Liver (tissue), 9 donors: Measurements from ENCODE around the gene ACTR3C. TPM values are rescaled to one million over a fixed set of nuclear protein-coding genes. Genes with fewer than 3 reads are reported as not detected.
"Not testable (repeated sequence)": the region's sequence is repeated elsewhere in the genome, so short reads cannot be mapped to it uniquely, and the experiment has no call there.

Experiments used
- DNase-seq: peaks from one replicate; pipeline ENCODE4 v3.0.0-alpha.2; 2017; ENCODE audit warnings: low spot score
- H3K27ac ChIP-seq, 2 donors: one replicate each; pipeline ENCODE4 v1.7.0; 2013; ENCODE audit warnings: inconsistent platforms in 2 of 2, low read length in 2 of 2, control low read depth in 1 of 2, low read depth in 1 of 2, mild to moderate bottlenecking in 1 of 2
- H3K27me3 ChIP-seq, 4 donors: one replicate each; pipeline versions ENCODE4 v1.6.1 to v1.7.0; 2013; ENCODE audit warnings: low read length in 3 of 4, inconsistent platforms in 1 of 4, mild to moderate bottlenecking in 1 of 4, moderate library complexity in 1 of 4; ENCODE audit not compliant: control insufficient read depth in 4 of 4, insufficient read depth in 4 of 4
- H3K36me3 ChIP-seq, 4 donors: one replicate each; pipeline versions ENCODE4 v1.6.1 to v1.7.0; 2013; ENCODE audit warnings: low read length in 3 of 4, mild to moderate bottlenecking in 3 of 4, low read depth in 1 of 4, moderate library complexity in 1 of 4; ENCODE audit not compliant: control insufficient read depth in 4 of 4, insufficient read depth in 3 of 4
- H3K4me1 ChIP-seq, 4 donors: one replicate each; pipeline versions ENCODE4 v1.6.1 to v1.7.0; 2013; ENCODE audit warnings: low read length in 3 of 4, mild to moderate bottlenecking in 3 of 4, moderate library complexity in 1 of 4; ENCODE audit not compliant: control insufficient read depth in 4 of 4, insufficient read depth in 4 of 4
- H3K4me3 ChIP-seq, 3 donors: one replicate each; pipeline versions ENCODE4 v1.6.1 to v1.7.0; 2013; ENCODE audit warnings: low read length in 3 of 3, control low read depth in 1 of 3, low read depth in 1 of 3, mild to moderate bottlenecking in 1 of 3
- H3K9ac ChIP-seq, 2 donors: one replicate each; pipeline ENCODE4 v1.7.0; 2013; ENCODE audit warnings: low read length in 2 of 2, mild to moderate bottlenecking in 2 of 2, moderate library complexity in 2 of 2, control low read depth in 1 of 2, low read depth in 1 of 2
- H3K9me3 ChIP-seq, 4 donors: one replicate each; pipeline versions ENCODE4 v1.6.1 to v1.7.0; 2013; ENCODE audit warnings: low read length in 3 of 4; ENCODE audit not compliant: control insufficient read depth in 4 of 4
- WGBS: extraction: QIAGEN DNeasy Blood & Tissue Kit; methylation state at CpG from one replicate; pipeline ENCODE4 v1.1.7; 2013; 5-methylcytosine and 5-hydroxymethylcytosine counted together
- polyA plus RNA-seq, 2 donors: library from polyadenylated mRNA; stranded (reverse) in 1 of 2; unstranded in 1 of 2; fragments of 200-250 nt in 1 of 2; fragments of >200 nt in 1 of 2; fragmentation: Nextera tagmentation in 1 of 2; extraction: Ambion mirVana in 1 of 2; gene quantifications; one replicate each; pipeline versions ENCODE4 v1.2.1 to v1.2.3, GENCODE V29; 2013 to 2015
- total RNA-seq, 2 donors: library from RNA; depleted of rRNA; stranded (reverse); fragments of >200 nt; gene quantifications; one replicate each; pipeline ENCODE4 v1.2.3, GENCODE V29; 2014
- donor health status: healthy.
- donor health status: healthy.
- donor health status: healthy.
- donor health status: healthy.
- donor health status: healthy.

ACTR3C gene
- total and polyA plus RNA-seq, 4 donors: 3.0 to 61.7 (median 28.3) TPM

DNA sequence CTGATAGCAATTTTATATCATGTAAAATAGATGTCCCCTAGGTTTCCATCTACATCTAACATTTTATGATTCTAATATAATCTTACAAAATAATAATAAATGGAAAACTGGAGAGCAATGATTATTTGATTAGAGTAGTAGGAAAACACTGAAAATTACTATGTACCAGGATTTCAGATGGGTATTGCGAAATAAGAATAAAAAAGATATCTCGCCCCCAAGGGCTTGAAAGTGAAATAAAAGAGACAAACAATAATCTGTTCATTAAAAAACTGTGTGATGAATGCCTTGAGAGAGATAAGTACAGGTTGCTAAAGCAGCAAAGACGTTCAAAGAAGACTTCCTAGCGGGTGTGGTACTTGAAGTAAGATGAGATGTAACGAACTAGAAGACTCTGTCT is 60.7 kb downstream of the ACTR3C start:
- H3K36me3 ChIP-seq, H3K9me3 ChIP-seq, DNase-seq, H3K27me3 ChIP-seq, H3K9ac ChIP-seq, H3K4me3 ChIP-seq, H3K4me1 ChIP-seq, H3K27ac ChIP-seq: not testable (repeated sequence)
- WGBS: 90% methylated on average over 5 of the region's 5 CpGs

DNA sequence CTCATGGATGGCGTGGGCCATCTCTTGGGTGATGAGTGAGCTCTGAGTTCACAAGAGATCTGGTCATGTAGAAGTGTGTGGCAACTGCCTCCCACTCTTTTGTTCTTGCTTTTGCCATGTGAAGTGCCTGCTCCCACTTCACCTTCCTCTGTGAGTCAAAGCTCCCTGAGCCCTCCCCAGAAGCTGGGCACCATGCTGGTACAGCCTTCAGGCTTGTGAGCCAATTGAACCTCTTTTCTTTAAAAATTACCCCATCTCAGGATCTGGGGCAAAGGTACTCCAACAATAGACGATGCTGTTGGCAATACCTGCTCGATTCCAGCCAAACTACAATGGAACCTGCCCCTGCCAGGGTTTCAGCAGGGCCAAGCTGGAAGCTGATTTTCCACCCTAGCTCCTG is 75.6 kb downstream of the ACTR3C start:
- not testable (repeated sequence) for H3K36me3 ChIP-seq, H3K9ac ChIP-seq, DNase-seq, H3K9me3 ChIP-seq, H3K27me3 ChIP-seq, H3K4me1 ChIP-seq, H3K4me3 ChIP-seq, H3K27ac ChIP-seq
- 76% methylated on average over 2 of the region's 3 CpGs for WGBS

DNA sequence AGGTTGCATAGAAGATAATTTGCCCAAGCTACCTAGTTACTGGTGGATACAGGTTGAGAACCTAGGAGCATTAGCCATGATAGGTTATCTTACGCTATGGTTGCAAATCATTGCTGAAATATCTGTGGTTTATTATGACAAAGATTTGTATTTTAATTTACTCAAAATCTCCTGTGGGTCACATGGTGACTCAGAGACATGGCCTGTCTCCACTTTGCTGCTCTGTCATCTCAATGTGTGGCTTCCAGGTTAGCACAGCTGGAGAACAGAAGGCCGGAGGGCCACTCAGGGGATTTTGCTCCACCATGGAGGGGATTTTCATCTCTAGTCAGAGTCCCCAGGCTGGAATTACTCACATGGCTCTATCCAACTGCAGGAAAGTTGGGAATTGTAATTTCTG is 78.1 kb downstream of the ACTR3C start:
- not testable (repeated sequence) for H3K4me1 ChIP-seq, H3K9me3 ChIP-seq, H3K27ac ChIP-seq, H3K4me3 ChIP-seq, H3K9ac ChIP-seq, H3K27me3 ChIP-seq, DNase-seq, H3K36me3 ChIP-seq
- 90% methylated on average over 2 of the region's 2 CpGs for WGBS

DNA sequence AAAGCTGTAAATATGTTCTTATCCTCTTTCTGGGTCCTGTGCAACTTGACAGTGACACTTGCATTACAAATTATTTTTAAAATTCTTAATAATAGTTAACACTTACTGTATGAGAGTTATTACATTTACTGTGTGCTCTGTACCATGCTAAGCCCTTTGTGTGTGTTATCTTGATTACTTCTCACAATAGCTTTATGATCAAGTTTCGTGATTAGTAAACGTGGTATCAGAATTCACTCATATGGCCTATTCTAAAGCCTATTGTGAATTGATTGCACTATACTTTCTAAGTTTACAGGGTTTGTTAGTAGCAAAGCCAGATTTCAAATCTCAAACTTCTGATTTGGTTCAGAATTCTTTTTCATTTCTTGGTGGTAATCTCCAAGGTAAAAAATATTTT is 80.4 kb downstream of the ACTR3C start:
- not testable (repeated sequence) for H3K36me3 ChIP-seq, H3K9me3 ChIP-seq, H3K9ac ChIP-seq, H3K27me3 ChIP-seq, H3K27ac ChIP-seq, H3K4me1 ChIP-seq, H3K4me3 ChIP-seq, DNase-seq
- WGBS: 88% methylated on average over 2 of the region's 2 CpGs

DNA sequence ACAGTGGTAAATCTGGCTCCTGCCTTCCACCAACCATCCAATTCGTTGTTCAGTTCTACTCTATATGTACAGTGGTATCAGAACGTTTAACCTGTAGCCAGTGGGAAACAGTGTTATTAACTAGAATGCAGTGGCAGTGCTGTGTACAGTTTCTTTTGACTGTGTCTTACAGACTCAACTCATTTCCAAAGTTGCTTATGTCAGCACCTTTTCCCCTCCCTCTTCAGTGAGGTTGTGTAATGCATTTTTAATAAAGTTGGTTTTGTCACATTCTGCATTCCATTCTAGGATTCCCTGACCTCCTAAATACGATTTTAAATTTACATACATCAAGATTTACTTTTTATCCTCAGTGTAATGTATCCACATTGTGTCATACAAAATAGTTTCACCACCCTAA is 97.9 kb downstream of the ACTR3C start:
- 65% methylated on average over 3 of the region's 3 CpGs for WGBS
- not testable (repeated sequence) for H3K36me3 ChIP-seq

DNA sequence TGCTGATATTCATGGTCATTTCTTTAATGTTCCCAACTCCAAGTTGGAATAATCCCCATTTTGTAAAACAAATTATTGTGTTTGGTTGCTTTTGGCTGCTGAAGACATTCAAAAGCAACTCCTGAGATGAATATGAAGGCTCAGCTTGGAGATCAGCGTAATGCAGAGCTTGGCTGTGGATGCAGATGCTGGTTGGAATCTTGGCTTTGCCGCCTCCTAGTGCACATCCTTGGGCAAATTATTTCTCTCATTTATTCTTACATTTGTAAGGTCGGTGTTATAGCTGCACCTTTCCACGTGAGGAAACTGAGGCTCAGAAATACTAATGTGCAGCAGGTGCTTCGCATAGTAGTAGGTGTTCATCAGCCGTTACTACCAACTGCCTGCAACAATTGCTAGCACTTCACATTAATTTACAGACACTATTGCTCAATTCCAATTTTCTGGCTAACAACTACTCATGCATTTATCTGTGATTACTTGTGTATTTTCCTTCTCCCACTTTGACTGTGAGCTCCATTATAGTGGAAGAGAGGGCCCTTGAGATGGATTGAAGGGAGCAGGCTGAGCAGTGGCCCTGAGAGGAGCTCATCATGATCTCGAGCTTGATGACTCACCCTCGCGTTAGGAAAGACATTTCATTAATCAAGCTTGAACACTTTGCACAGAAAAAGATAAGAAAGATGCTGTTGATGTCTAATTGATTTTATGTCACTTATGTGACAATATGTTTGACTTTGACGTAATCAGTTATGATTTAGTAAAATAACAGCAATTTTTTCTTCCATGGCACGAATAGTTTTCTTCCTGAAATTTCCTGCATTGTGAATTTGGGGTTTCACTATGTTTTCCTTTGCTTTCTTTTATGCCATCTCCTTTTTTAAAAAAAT is 101.0 kb downstream of the ACTR3C start:
- H3K4me1 ChIP-seq, H3K27ac ChIP-seq, H3K36me3 ChIP-seq, H3K9ac ChIP-seq, H3K4me3 ChIP-seq, H3K9me3 ChIP-seq, H3K27me3 ChIP-seq, DNase-seq: not testable (repeated sequence)
- WGBS: 61% methylated on average over 11 of the region's 11 CpGs

More for the DNA sequence above, 97.9 kb downstream of the ACTR3C start:
- not testable (repeated sequence) for H3K9ac ChIP-seq, H3K4me3 ChIP-seq, H3K27me3 ChIP-seq, H3K9me3 ChIP-seq, H3K4me1 ChIP-seq, H3K27ac ChIP-seq, DNase-seq

DNA sequence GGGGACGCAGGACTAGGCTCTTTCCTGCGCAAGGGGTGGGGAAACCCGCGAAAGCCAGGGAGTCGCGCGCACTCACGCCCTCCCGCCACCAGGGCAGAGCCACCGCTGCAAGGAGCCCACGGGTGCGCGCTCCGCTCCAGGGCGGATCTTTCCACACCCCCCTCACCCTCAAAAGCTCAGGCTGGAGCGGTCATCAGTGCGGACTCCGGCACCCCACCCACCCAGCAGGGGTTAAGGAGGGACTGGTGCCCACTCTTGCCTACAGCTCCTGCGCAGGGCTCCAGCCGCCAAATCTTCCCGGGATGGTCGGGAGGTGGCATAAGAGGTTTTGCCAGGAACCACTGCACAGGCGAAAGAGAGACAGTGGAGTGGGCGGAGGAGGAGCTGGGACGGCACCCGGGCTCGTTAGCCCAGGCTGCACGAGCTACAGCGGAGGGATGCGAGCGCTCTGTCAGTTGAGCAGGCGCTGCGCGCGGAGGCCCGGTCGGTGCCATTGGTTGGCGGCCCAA is 102.6 kb downstream of the ACTR3C start:
- not testable (repeated sequence) for H3K27me3 ChIP-seq, H3K4me3 ChIP-seq, H3K27ac ChIP-seq, H3K4me1 ChIP-seq, DNase-seq, H3K9me3 ChIP-seq, H3K9ac ChIP-seq, H3K36me3 ChIP-seq
- 7% methylated on average over 38 of the region's 38 CpGs for WGBS

DNA sequence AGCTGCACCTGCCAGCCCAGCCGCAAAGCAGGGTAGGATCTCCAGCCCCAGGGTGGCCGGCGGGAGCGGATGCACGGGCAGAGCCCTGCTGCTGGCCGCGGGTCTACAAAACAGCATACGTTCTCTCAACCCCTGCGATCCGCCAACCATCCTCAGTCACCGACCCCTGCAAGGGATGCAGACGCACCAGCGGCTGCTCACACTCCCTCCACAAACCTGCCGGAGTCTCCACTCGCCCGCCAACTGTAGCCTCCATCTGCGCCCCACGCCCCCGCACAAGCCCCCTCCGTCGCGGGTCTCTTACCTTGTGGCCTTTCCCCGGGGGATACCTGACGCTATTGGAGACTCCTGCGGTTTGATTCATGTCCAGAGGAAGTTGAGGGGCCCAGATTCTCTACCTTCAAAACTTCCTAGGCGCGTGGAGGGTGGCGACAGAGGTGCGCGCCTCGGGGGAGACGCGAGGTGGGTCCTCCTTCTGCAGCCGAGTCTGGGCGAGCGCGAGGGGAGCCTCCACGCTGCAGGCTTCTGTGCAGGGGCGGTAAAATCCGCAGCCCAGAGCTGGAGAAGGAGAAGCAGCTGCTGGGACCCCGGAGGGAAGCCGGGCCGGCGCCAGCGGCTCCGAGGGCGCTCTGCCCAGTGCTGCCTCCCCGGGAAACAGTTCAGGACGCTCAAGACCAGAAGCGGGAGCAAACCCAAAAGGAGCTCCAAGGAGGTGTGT is 103.2 kb downstream of the ACTR3C start:
- H3K27ac ChIP-seq, DNase-seq, H3K9me3 ChIP-seq, H3K27me3 ChIP-seq, H3K4me1 ChIP-seq, H3K9ac ChIP-seq, H3K4me3 ChIP-seq, H3K36me3 ChIP-seq: not testable (repeated sequence)
- 4% methylated on average over 25 of the region's 50 CpGs for WGBS
